NCI-H345 treated with DMSO at 0.1 percent for 48 hours (cell line): ENCODE measurements around the gene TMEM135.
"Not testable (repeated sequence)": the region's sequence is repeated elsewhere in the genome, so short reads cannot be mapped to it uniquely, and the experiment has no call there.

Source experiments
- DNase-seq: peaks from one replicate; lab custom pipeline; 2025; ENCODE audit not compliant: unreplicated experiment; lab: John Stamatoyannopoulos, UW

Gene TMEM135

DNA sequence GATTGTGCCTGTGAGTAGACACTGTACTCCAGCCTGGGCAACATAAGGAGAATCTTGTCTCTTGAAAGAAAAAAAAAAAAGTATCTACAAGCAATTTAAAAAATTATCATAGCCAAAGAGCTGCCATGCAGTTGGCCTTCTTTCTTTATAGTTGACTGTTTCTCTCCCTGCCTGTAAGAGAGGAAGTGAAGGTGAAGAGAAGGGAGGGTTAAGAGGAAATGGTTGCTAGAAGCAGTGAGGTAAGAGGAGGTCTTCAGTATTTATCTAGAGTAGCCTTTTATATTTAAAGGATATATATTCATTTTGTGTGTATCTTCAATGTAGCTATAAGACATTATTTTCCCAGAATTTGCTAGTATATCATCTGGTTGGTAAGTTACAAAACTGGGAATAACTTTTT, 217.9 kb downstream of the TMEM135 start:
- no peak for DNase-seq

DNA sequence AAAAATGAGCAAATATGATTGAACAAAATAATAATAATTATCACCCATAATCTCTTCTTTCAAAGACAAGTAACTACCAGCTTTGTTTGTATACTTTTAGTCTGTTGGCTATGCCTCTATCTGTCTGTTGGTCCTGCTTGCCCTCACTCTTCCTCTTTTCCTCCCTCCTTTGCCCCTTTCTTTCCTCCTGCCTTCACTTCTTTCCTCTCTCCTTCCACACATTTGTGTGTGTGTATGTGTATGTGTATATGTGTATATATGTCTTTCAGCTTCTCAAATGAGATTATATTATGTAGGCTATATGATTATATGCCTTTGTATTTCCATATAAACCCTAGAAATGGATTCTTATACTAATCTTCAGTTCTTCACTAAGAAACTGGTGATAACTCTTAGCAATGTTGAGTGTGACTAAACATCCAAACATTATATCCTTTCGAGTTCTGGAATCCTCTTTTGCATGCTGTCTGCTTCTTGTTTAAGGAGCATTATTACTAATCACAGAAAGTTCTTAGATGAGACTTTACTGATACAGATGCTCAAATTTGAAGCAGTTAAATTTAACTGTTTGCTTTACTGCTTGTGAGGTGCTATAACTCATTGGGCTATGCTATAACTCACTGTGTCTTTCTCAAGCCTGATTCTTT, 219.1 kb downstream of the TMEM135 start:
- no peak for DNase-seq

DNA sequence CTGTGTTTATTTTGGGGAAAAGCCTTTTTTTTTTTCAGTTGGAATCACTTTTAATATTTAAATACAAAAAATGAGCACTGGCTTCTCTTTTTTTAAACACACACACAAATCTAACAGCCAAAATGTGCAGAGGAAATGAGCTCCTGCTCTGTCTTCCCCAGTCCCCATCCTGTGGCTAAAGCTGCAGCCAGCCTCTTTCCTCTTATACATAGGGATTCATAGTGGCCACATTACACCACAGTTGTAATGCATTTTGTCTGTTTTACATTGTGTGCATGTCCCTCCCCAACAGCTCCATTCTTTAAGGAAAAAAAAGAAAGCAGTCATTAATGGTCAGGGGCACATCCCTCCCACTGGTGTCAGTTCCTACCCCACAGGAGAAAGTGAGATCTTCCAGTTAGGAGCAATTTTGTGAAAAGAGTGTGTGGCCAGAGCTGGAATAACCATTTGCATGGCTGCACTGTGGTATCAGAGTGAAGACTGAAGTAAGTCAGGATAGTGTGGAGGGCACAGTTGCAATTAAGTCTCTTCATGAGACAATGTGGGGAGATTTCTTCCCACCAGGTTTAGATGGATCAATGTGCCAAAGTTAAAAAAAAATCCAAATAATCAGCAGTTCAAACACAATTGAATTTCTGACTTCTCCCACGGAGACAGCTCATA, 220.6 kb downstream of the TMEM135 start:
- no peak for DNase-seq

DNA sequence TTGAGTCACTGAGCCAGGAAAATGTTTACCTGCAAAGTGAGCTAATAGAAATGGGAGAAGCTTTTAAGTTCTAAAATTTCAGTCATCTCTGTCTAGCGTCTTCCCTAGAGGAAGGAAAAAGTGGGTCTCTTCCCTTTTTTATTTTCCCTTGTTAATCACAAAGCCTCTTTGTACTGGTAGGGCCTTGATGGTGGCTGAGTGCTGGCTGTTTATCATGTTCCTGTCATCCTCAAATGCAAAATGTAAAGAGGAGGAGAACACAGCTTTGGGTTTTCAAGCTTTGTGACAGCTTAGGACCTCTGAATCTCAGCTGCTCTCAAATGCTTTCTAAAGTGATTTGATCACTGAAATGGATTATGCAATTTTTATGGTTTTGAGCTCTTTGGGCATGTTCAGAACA, 222.0 kb downstream of the TMEM135 start:
- DNase-seq, result no peak

DNA sequence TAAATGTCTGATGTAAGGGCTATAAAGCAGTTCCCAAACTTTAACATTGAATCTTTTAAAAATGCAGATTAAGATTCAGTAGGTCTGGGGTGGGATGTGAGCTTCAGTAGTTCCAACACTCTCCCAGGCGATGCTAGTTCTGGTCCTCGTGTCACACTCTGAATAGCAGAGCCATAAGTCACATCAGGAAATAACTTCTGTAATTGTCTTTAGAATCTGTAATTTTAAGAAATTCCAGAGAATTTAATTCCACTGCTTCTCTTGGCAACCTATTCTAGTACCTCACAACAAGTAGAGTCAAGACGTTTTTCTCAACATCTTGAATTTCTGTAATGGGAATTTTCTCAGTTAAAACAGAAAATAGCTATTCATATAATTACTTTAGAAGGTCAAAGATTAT, 223.1 kb downstream of the TMEM135 start:
- DNase-seq, result no peak

DNA sequence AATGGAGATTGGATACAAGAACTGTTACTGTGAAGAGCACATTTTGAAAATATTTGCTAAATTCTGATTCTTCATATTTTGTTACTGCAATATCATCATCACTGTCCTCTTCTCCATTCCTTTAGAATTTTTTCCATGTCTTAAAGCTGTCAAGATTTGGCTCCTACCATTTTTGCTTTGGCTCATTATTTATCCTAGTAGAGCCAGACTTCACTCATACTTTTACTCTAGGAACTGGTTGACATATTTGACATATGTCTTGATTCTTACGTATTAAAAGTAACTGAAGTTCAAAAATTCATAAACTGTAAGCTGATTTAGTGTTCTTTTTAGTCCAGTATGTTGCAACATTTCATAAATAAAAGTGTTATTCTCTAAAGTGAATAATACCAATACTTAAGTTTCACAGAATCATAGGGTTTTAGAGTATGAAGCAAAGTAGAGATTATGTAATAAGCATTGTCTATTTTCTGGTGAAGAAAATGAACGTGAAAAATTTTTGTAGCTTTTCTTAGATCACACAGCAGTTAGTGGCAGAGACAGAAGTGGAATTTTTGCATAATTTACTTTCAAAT, 225.6 kb downstream of the TMEM135 start:
- DNase-seq, result no peak

DNA sequence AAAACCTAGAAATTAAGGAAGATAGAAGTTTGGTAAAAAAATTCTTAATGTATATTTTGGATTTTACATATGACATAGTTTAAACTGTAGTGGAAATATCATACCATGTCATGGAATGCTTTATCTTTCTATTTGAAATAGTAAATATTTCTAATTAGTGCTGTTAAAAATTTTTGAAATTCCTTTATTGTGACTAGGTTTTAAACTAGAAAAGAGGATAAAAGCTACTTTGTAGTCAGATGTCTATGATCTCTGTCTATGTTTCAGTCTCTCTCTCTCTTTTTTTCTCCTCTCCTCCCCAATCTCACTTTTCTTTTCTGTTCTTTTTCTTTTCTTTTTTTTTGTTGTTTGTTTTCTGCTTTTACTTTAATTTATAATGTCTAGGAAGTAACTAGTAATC, 226.2 kb downstream of the TMEM135 start:
- no peak for DNase-seq

DNA sequence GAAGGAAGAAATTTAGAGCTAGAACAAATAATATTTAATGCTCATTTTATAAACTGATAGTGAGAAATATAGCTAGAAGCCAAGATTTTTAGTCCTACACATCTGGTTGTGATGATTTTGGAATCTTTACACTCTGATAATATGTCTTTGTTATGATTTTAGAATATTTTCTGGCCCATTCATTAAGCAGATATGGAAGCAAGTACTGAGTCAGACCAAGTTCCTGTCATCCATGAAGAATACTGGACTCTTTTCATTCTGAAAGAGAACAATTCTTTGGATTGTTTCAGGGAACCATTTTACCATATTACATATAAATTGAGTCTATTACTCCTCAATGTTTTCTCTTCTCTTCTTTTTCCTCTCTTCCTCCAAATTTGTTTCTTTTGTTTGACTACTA, 227.4 kb downstream of the TMEM135 start:
- DNase-seq, result no peak

DNA sequence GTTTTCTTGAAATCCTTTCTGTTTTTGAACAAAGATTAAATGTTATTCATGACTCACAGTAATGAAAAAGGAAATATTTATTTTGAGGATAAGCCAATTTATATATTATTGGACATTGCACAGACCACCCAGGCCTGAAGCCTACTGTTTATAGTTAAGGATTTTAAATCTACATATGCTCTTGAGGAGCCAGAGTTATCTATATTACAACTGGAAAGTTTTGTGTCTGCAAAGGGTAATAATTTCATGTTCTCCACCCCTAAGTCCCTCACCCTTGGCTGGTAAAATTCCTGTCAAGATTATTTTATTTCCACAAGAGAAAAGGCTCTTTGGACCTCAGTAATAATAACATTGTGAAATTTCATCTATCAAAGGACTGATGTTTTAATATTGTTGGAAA, 228.2 kb downstream of the TMEM135 start:
- DNase-seq, result no peak

DNA sequence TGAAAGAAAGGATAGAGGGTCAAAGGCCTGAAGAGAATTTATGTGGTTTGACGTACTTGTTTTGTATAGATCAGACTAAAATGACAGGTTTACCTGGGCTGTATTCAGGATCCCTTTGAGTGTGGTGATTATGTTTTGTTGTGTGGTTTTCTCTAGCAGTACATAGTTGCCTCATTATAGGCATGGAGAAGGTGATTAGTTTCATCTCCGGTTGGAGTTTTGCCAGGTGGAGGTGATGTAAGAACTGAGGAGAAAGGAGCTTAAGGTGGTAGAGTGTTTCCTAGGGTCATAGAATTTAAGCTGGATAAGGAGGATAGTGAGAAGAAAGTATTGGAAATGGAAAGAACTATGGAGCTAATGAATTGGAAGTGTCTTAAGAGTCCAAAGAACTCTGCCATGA, 229.0 kb downstream of the TMEM135 start:
- no peak for DNase-seq

DNA sequence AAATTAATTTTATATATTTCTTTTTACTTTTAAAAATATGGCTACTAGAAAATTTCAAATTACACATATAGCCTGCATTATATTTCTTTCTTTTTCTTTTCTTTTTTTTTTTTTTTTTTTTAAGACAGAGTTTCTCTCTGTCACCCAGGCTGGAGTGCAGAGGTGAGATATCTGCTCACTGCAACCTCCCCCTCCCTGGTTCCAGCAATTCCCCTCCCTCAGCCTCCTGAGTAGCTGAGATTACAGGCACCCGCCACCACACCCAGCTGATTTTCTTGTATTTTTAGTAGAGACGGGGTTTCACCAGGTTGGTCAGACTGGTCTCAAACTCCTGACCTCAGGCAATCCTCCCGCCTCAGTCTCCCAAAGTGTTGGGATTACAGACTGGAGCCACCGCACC, 234.2 kb downstream of the TMEM135 start:
- DNase-seq, result not testable (repeated sequence)

DNA sequence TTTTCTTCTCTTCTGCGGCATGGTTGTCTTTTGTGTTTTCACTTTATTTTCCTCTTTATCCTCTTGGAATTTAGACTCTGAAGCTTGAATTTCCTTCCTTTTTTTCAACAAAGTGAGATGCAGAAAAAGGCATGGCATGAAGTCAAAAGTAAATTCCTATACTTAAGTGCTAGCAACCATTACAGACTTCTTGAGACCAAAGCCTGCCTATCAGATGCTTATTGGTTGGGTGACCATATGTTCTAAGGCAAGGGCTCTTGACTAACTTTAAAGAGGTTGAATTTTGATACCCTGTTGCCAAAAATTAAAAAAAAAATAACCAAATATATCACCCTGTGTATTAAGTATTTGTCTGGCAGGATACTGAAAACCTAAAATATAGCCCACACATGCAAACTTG, 237.4 kb downstream of the TMEM135 start:
- no peak for DNase-seq

DNA sequence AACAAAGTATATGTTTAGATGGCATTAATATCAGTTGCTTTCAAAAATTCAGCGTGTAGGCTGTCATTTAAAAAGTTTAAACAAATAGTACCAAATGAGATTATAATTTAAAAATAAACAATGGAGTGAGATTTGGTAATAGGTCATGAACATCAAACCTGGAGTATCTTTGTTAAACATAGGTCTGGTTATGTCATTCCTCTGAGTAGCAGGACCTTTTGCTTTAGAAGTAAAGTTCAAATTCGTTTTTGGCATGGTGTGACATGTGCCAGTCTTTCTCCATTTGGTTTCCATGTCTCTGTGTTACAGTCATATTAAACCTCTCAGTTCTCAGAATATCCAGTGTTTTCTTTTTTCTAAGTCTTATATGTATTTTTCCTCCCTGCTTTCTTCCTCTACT, 242.4 kb downstream of the TMEM135 start:
- DNase-seq, result no peak

DNA sequence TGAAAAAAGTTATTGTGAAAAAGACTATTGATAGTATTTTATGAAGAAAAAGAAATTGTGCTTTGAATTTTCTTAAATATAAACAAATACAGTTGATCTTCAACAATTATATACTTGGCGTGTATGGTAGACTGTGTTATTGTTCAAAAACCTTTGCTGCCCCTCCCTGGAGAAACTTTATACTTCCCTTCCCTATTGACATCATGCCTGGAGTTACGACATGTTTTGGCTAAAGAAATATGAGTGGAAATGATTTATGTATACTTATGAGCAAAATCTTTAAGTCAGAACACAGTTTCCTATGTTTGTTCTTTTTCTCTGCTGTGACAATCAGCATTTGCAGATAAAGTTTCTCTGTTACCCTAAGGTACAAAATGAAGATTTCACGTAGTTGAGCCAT, 243.8 kb downstream of the TMEM135 start:
- no peak for DNase-seq

DNA sequence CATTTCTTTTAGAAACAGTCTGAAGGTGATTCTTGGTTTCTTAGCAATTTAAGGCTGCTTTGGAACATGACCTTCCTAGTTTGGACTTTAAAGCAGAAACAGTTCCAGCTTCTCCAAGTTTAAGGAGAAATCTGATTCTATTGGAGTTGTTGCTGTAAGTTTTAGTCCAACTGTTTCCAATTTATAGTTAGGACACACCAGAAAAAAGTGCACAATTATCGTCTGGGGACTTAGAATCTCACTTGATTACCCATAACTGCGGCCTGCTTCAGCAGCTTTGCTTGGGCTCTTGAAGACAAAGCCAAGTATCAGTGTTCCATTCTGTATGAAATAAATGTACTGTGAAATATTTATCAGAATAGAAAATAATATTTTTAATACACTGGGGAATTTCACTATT, 246.6 kb downstream of the TMEM135 start:
- no peak for DNase-seq

DNA sequence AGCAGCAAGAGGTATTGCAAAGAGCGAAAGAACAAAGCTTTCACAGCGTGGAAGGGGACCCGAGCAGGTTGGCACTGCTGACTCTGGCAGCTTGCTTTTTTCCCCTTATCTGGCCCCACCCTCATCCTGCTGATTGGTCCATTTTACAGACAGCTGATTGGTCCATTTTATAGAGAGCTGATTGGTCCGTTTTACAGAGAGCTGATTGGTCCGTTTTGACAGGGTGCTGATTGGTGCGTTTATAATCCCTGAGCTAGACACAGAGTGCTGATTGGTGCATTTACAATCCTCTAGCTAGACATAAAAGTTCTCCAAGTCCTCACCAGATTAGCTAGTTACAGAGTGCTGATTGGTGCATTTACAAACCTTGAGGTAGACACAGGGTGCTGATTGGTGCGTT, 247.9 kb downstream of the TMEM135 start:
- not testable (repeated sequence) for DNase-seq

DNA sequence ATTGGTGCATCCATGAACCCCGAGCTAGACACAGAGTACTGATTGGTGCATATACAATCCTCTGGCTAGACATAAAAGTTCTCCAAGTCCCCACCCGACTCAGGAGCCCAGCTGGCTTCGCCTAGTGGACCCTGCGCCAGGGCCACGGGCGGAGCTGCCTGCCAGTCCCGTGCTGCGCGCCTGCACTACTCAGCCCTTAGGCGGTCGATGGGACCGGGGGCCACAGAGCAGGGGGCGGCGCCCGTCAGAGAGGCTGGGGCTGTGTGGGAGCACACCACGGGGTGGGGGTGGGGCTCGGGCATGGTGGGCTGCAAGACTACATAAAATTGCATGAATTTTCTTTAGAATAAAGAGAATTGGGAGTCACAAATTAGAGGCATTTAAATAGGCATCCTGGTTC, 248.6 kb downstream of the TMEM135 start:
- DNase-seq, result no peak

DNA sequence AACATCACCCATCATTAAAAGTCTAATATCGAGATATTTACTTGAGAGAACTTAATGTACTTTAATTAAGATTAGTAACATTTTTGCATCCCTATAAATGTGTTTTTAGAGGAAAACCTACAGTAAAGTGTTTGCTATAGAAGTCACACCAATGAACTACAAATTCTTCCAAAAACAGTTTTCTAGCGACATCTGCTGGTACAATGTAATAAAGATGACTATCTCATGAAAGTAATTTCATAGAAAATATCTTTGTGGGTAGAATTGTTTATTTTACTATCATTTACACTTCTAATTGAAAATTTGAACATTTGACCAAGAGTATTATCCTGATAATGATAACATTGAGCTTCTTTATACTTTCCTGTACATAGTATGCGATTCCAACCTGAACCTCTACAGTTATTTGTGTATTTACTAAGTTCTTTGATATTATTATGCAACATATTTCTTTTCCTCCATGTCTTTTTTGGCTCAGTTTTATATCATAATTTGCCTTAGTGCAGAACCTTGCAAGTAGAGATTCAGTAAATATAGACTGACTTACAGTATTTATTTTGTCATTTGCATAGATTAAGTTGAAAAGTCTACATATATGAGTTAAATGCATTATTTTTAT, 252.7 kb downstream of the TMEM135 start:
- DNase-seq, result peak; percentile 45

DNA sequence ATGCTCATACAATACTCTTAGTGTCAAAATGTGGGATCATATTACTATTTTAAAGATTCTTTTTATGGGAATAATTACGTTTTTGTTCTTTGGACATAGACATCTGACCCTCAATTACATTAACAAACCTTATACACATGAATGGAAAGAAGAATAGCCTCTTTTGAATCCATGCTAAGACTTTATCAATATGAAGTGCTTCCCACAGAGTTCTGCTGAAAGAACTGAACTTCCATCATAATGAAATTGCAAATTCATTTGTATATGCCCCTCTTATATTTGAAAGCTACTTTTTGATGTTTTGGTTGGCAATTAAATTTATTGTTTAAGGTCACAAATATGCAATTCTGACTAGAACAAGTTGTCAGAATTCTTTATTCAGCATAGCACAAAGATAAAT, 254.9 kb downstream of the TMEM135 start:
- no peak for DNase-seq

DNA sequence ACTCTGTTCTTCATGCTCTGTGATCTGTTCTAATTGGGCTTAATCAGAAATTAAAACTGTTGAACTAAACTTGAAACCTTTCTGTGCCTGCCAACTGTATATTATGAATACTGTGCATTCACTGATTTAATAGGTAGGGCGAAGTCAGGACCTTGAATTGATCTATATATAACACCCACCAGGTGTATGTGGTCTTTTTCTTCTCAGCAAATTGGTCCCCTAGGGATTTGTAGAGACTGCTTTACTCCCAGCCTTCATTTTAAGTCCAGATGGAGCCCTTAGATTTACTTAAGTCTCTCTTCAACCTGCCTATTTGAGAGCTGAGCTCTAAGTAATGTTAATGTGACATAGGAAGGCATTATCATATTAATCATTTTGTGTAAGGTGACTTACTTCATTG, 257.5 kb downstream of the TMEM135 start:
- no peak for DNase-seq

DNA sequence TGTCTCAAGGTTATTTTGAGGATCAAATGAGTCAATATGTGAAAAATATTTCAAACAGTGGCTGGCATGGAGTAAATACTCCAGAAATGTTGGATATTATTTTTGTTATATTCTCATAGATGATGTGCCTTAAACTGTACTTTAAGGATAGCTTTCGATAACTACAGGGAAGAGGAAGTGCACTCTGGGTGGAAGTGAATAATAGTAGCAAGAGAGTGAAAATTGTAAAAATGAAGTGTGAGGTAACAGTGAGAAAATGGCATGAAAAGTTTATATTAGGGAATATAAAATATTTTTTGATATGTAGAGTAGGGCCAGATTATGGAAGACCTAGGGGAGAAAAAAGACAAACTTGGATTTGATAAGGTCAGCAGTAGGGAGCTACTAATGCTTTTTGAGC, 258.9 kb downstream of the TMEM135 start:
- DNase-seq, result no peak

DNA sequence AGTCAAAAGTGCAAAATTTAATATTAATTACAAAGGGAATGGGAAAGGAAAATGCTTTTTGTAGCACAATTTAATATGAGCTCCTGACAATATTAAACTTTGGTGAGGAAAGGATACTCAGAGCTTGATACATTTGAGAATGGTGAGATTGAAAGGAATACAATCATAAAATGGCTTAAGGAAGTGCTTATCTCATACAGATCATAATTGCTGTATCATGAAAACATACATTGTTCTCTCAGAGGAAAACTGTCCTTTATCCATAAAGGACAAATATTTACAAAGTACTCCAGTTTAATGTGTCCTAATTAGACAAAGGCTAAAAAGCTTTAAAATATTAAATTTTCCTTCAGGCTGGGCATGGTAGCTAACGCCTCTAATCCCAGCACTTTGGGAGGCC, 260.4 kb downstream of the TMEM135 start:
- DNase-seq, result no peak
